IPS-15b (cell line): ENCODE results near the gene SNX19.

ENCODE experiments used
- H3K27me3 ChIP-seq: one replicate; pipeline ENCODE4 v1.6.1; 2013; ENCODE audit warnings: low read length; ENCODE audit not compliant: control insufficient read depth, insufficient read depth
- H3K36me3 ChIP-seq: one replicate; pipeline ENCODE4 v1.6.1; 2013; ENCODE audit warnings: low read length; ENCODE audit not compliant: control insufficient read depth, insufficient read depth
- H3K4me1 ChIP-seq: one replicate; pipeline ENCODE4 v1.6.1; 2013; ENCODE audit warnings: mild to moderate bottlenecking, low read length; ENCODE audit not compliant: control insufficient read depth, insufficient read depth
- H3K4me3 ChIP-seq: one replicate; pipeline ENCODE4 v1.5.1; 2013; ENCODE audit warnings: low read depth, low read length
- H3K9ac ChIP-seq: one replicate; pipeline ENCODE4 v1.6.1; 2013; ENCODE audit warnings: low read depth, mild to moderate bottlenecking, low read length
- H3K9me3 ChIP-seq: one replicate; pipeline ENCODE4 v1.6.1; 2013; ENCODE audit warnings: mild to moderate bottlenecking, low read length; ENCODE audit not compliant: control insufficient read depth, insufficient read depth

The SNX19 gene

DNA sequence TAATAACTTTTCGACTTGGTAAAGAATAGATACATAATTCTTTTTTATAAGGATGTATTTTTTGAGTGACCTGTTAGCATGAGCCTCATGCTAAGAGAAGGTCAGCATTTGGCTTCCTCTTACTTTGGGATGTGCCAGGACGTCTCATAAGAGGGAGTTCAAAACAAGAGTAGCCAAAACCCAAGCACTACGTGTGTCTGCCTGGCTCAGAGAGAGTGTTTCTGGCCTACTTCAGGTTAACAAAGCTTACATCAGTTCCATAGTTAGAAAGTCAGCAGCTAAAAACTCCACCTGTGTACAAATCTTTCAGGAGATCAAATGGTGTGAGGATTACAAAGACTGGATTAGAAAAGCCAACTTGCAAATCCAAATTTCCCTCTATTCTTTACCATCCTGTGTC is 13.9 kb downstream of the SNX19 start:
- Histone ChIP-seq H3K9me3 (no peaks in the 10 kb centered on the region), H3K4me1 (no peaks in the 10 kb centered on the region), H3K36me3 (peaks cover 34% of the 10 kb centered on the region), H3K4me3 (no peak overlapping the region), H3K9ac (no peak overlapping the region), H3K27me3 (no peaks in the 10 kb centered on the region)

DNA sequence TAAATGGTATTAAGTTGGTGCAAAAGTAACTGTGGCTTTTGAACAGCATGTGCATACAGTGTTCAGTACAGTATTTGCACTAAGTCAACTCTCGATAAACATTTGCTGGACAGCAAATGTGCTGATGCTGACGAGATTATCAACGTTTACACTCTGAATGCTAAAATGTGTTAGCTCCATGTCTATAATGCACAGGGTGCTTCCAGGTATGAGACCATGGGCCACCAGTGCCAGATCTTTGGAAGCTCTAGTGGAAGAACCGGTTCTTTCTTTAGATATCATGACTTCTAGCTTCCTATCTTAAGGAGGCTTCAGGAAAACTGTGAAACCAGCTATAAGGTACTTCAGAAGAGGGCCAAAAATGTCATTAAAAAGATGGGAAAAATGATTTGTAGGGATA is 17.2 kb downstream of the SNX19 start:
- H3K36me3 ChIP-seq: peaks cover 22% of the 10 kb centered on the region
- H3K9me3 ChIP-seq: no peaks in the 10 kb centered on the region
- H3K4me3 ChIP-seq: no peak overlapping the region
- no peaks in the 10 kb centered on the region for H3K27me3 ChIP-seq
- peaks cover 2% of the 10 kb centered on the region for H3K4me1 ChIP-seq
- no peak overlapping the region for H3K9ac ChIP-seq

- H3K4me1 ChIP-seq: peaks cover 6% of the 10 kb centered on the region
- no peak overlapping the region for H3K4me3 ChIP-seq
- no peaks in the 10 kb centered on the region for H3K9me3 ChIP-seq
- H3K9ac ChIP-seq: no peak overlapping the region
- no peaks in the 10 kb centered on the region for H3K27me3 ChIP-seq
- H3K36me3 ChIP-seq: peaks cover 14% of the 10 kb centered on the region
Observed at GRCh38 chr11:130897262-130898182, 18.8 kb downstream of the SNX19 start.

DNA sequence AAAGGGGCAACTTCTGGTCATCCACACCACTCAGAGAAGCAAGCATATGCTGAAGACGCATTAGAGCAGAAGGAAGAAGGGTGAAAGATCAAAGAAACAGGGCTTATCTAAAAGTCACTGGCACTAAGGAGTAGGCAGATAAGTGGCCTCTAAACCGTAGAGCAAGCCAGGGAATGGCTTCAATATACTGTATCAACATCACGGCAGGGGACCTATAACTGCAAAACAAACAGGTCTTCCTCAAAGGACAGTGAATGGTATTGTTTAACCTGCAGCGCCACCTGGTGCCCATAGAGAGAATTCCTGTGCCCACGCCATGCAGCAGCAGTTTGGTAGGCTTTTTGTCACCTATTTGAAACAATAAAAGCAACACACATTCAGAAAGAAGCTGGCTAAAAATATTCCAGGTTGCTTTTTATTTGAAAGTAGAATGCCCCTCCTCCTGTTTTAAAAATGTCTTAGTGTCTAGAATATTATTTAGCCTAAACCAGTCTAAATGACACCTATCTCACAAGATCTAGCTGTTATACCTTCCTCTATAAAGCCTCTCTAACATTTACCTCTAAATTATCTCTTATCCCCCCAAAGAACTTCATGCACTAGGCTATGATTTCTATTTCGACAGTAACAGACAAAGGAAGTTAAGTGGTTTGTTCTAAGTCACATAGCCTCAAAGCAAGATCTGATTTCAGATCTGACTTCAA is 21.8 kb downstream of the SNX19 start:
- no peak overlapping the region for H3K4me3 ChIP-seq
- peaks cover 6% of the 10 kb centered on the region for H3K4me1 ChIP-seq
- H3K9me3 ChIP-seq: no peaks in the 10 kb centered on the region
- H3K27me3 ChIP-seq: no peaks in the 10 kb centered on the region
- H3K36me3 ChIP-seq: peaks cover 9% of the 10 kb centered on the region
- no peak overlapping the region for H3K9ac ChIP-seq

- Histone ChIP-seq H3K9ac (no peak overlapping the region), H3K36me3 (peaks cover 5% of the 10 kb centered on the region), H3K4me1 (peaks cover 6% of the 10 kb centered on the region), H3K27me3 (no peaks in the 10 kb centered on the region), H3K4me3 (no peak overlapping the region), H3K9me3 (no peaks in the 10 kb centered on the region)
Observed at GRCh38 chr11:130892861-130893260, 23.4 kb downstream of the SNX19 start.

DNA sequence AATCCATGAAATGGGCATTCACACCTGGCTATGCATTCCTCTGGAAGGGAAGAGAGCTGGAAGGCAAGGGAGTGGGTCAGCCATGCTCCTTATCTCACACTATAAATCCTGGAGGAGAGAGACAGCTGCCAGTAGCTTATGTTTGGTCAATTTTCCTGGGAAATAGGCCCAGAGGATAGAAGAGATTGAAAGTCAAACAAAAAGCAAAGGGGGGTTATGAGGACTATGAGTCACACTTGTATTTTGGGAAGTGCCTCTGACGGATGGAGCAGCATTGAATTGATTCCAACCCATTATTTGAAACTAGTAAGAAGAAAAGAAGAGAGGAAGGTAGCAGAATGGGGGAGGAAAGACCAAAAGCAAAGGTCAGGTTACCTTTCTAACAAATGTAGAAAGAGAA is 25.0 kb downstream of the SNX19 start:
- H3K27me3 ChIP-seq: no peaks in the 10 kb centered on the region
- H3K4me3 ChIP-seq: no peak overlapping the region
- no peaks in the 10 kb centered on the region for H3K9me3 ChIP-seq
- H3K9ac ChIP-seq: no peak overlapping the region
- no peaks in the 10 kb centered on the region for H3K36me3 ChIP-seq
- H3K4me1 ChIP-seq: peaks cover 6% of the 10 kb centered on the region

DNA sequence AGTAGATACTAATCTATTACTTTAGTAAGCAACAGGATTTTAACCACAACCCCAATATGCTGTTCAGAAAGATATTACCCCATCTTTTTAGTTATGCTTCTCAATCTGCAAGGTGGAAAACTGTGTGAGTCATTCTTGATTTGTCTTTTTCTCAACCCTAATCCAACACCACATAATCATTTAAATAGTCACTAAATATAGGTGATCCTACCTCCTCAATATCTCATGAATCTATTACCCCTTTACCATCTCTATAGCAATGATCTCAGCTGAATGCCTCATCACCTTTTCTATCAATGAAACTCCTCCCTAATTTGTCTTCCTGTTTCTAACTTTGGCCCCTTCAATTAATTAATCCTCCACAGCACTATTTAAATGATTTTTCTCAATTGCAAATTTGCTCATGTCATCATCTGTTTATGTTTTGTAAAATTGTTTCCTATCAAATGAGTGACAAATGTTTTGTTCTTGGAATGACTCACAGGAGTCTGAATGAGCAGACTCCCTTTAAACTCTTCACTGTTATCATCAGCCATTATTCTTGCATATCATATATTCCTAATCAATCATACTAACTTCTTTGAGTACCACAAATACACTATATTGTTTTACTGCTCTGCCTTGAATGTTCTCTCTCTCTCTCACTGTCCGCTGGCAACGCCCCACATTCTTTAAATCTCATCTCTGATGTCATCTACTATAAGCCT is 26.1 kb downstream of the SNX19 start:
- no peaks in the 10 kb centered on the region for H3K36me3 ChIP-seq
- H3K4me1 ChIP-seq: peaks cover 6% of the 10 kb centered on the region
- no peak overlapping the region for H3K9ac ChIP-seq
- H3K27me3 ChIP-seq: no peaks in the 10 kb centered on the region
- H3K9me3 ChIP-seq: no peaks in the 10 kb centered on the region
- H3K4me3 ChIP-seq: no peak overlapping the region

DNA sequence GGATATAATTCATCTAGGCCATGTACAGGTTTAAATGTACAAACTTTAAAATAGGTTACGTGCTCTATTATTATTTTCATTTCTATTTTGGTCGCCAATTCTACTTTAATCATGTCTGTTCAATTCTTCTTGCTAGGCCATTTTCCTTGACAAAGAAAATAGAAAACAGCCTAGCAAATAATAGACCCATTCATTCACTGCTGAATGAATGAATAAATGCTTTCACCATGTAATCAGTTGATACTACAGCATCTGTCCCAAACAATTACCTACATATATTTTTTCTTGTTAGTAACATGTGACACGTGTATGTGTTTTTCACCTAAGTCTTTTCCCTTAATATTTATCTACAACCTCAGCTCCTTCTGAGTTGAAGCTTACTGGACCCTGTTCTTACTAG is 27.5 kb downstream of the SNX19 start:
- Histone ChIP-seq H3K9ac (no peak overlapping the region), H3K9me3 (no peaks in the 10 kb centered on the region), H3K4me1 (peaks cover 3% of the 10 kb centered on the region), H3K4me3 (no peak overlapping the region), H3K36me3 (no peaks in the 10 kb centered on the region), H3K27me3 (no peaks in the 10 kb centered on the region)

- peaks cover 4% of the 10 kb centered on the region for H3K36me3 ChIP-seq
- H3K4me3 ChIP-seq: no peak overlapping the region
- no peaks in the 10 kb centered on the region for H3K9me3 ChIP-seq
- H3K27me3 ChIP-seq: no peaks in the 10 kb centered on the region
- H3K4me1 ChIP-seq: no peaks in the 10 kb centered on the region
- no peak overlapping the region for H3K9ac ChIP-seq
Observed at GRCh38 chr11:130886704-130887103, 29.6 kb downstream of the SNX19 start.

- Histone ChIP-seq H3K27me3 (no peaks in the 10 kb centered on the region), H3K36me3 (peaks cover 11% of the 10 kb centered on the region), H3K4me1 (no peaks in the 10 kb centered on the region), H3K4me3 (no peak overlapping the region), H3K9me3 (no peaks in the 10 kb centered on the region), H3K9ac (no peak overlapping the region)
Observed at GRCh38 chr11:130882138-130882551, 34.1 kb downstream of the SNX19 start.

DNA sequence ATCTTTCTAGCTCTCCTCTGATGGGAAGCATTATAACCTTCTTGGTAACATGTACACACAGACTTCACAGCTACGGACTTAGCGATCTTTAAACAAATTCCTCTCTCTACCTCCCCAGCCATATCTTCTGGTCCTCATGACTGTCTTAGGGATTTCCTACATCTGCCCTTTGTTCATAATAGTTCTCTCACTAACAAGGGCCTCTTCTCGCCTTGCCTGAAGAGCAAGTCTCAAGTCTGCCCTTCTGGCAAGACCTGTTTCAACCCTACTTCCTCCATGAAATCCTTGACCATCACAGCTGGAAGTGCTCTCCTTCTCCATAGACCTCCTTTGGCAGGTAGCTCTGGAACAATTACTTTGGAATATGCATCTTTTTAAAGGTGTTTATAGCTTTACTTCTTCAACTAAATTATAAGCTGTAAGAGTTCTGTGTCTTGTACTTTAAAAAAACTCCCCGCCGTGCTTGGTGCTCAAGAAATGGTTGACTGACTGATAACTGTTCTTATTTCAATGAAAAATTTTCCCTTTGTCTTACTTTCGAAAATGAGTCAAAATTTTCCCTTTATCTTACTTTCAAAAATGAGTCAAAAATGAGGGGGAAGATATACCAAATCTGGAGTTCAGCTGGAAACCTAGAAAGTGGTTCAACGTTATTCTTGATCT is 34.7 kb downstream of the SNX19 start:
- H3K9ac ChIP-seq: no peak overlapping the region
- H3K36me3 ChIP-seq: peaks cover 11% of the 10 kb centered on the region
- no peak overlapping the region for H3K4me3 ChIP-seq
- H3K4me1 ChIP-seq: no peaks in the 10 kb centered on the region
- no peaks in the 10 kb centered on the region for H3K9me3 ChIP-seq
- H3K27me3 ChIP-seq: no peaks in the 10 kb centered on the region
